ENCODE measurements around the gene TPGS2. TPM values are rescaled to one million over a fixed set of nuclear protein-coding genes. Genes with fewer than 3 reads are reported as not detected.
A peak's percentile ranks its signal among the peaks of the same experiment; 100 is the strongest.

TPGS2 gene
- total and polyA plus RNA-seq, 11 donors: 12.5 to 67.6 (median 36.5) TPM

GRCh38 chr18:36772241-36772723 is 56.5 kb downstream of the TPGS2 start:
- 51 to 63% (median 57%) methylated on average over 4 of the region's 4 CpGs for WGBS, 4 donors
- Histone ChIP-seq H3K36me3 (peaks cover 0 to 20% (median 0%) of the 10 kb centered on the region in 9 donors), H3K27ac (peak overlapping the region in 1 of 12 donors; percentile 79), H3K9me3 (no peaks in the 10 kb centered on the region), H3K4me1 (peaks cover 0 to 35% (median 8%) of the 10 kb centered on the region in 12 donors), H3K4me3 (no peak overlapping the region), H3K27me3 (no peaks in the 10 kb centered on the region)
- TF ChIP-seq CTCF (IDR thresholded peaks at IDR 0.05) (no peak), POLR2A (IDR thresholded peaks at IDR 0.05) (no peak)
- intact Hi-C loops (cut with DNase I): loop anchor here in 1 of 10 donors (5.0 kb wide), 1 partner anchor 35 kb away; no protein-coding TSS in a partner anchor
- ATAC-seq (peak in 1 of 4 donors; percentile 40), DNase-seq (no peak)

- TF ChIP-seq CTCF (IDR thresholded peaks at IDR 0.05): no peak
- TF ChIP-seq POLR2A (IDR thresholded peaks at IDR 0.05): no peak
- Histone ChIP-seq H3K9me3 (no peaks in the 10 kb centered on the region), H3K27me3 (no peaks in the 10 kb centered on the region), H3K27ac (no peak overlapping the region), H3K36me3 (peaks cover 0 to 28% (median 0%) of the 10 kb centered on the region in 9 donors), H3K4me3 (no peak overlapping the region), H3K4me1 (peaks cover 0 to 29% (median 3%) of the 10 kb centered on the region in 12 donors)
- WGBS, 4 donors: 78 to 86% (median 82%) methylated on average over 4 of the region's 4 CpGs
- ATAC-seq (no peak), DNase-seq (no peak)
- intact Hi-C loops (cut with DNase I): loop anchor here in 1 of 10 donors (5.0 kb wide), 1 partner anchor 36 kb away; no protein-coding TSS in a partner anchor
These were observed 57.6 kb downstream of the TPGS2 start for GRCh38 chr18:36771245-36771644.

- H3K36me3 ChIP-seq: peaks cover 0 to 33% (median 0%) of the 10 kb centered on the region in 9 donors
These were observed 58.4 kb downstream of the TPGS2 start for GRCh38 chr18:36770315-36770946.

More at GRCh38 chr18:36770315-36770946, 58.4 kb downstream of the TPGS2 start:
- Histone ChIP-seq H3K4me1 (peaks cover 0 to 23% (median 1%) of the 10 kb centered on the region in 12 donors), H3K27me3 (no peaks in the 10 kb centered on the region), H3K27ac (no peak overlapping the region), H3K9me3 (no peaks in the 10 kb centered on the region), H3K4me3 (no peak overlapping the region)
- DNase-seq (no peak), ATAC-seq (no peak)
- WGBS, 4 donors: 68 to 80% (median 77%) methylated on average over 3 of the region's 3 CpGs
- intact Hi-C loops (cut with DNase I): loop anchor here in 1 of 10 donors (5.0 kb wide), 1 partner anchor 37 kb away; no protein-coding TSS in a partner anchor
- TF ChIP-seq POLR2A (IDR thresholded peaks at IDR 0.05) (no peak), CTCF (IDR thresholded peaks at IDR 0.05) (no peak)

Data from heart left ventricle (tissue), 16 donors.